Activated T-cell treated with anti-CD3 and anti-CD28 coated beads, Interleukin-2, amount 50 U/mL, for 24 hours (primary cell): ENCODE data around the gene NRXN3.

Source experiments
- DNase-seq: peaks from one replicate; pipeline ENCODE4 v3.0.0-alpha.2; 2020
- H3K27ac Mint-ChIP-seq: 2 replicates; pipeline ENCODE4 v1.8.0; 2020; ENCODE audit warnings: mild to moderate bottlenecking, mixed read lengths
- H3K27me3 Mint-ChIP-seq: 2 replicates; pipeline ENCODE4 v1.8.0; 2020; ENCODE audit warnings: mixed read lengths
- H3K36me3 Mint-ChIP-seq: 2 replicates; pipeline ENCODE4 v1.8.0; 2020; ENCODE audit warnings: low read depth, mixed read lengths
- H3K4me1 Mint-ChIP-seq: 2 replicates; pipeline ENCODE4 v1.8.0; 2020; ENCODE audit warnings: low read depth, mixed read lengths
- H3K4me3 Mint-ChIP-seq: 2 replicates; pipeline ENCODE4 v1.8.0; 2020; ENCODE audit warnings: mild to moderate bottlenecking, moderate library complexity, mixed read lengths
- H3K9me3 Mint-ChIP-seq: 2 replicates; pipeline ENCODE4 v1.8.0; 2020; ENCODE audit warnings: mixed read lengths

NRXN3 gene

DNA sequence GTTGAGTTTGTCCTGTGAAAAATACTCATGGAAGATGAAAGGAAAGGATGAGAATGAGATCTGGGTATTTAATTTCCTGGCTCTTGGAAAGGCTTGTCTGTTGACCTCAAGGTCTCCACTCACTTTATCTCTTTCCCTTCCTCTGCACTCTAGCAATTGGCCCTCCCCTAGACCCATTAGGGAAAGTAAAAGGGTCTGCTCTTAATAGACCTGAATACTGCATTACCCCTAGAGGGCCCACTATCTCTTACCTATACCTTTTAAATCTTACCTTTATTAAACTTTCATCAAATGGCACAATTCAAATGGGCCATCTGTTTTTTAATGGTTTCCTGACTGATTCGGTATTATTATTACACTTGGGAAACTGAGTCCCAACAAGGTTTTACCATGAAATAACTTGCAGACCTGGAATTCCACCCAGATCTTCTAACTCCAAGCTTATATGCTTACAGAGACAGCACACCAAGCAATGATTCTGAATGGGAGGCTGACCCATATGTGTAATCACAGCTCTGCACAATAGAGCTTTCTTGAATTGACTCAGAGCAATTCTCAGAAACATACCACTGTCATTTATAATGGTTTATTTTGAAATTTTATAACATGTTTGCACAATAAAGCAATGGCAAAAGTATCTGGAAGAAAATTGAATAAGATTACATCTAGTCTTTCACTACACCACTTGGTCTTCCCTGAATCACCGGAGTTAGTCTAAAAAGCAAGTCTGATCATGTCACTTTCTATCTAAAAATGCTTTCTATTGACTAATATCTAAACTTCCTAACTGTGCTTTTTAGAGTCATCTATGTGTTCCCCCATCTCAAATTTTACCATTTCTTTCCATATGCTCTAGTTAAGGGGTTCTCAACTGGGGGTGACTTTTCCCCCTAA, 618.5 kb downstream of the NRXN3 start:
- Mint-ChIP-seq H3K27ac (no peak overlapping the region), H3K9me3 (no peaks in the 10 kb centered on the region), H3K4me1 (no peaks in the 10 kb centered on the region), H3K4me3 (no peak overlapping the region), H3K36me3 (no peaks in the 10 kb centered on the region), H3K27me3 (no peaks in the 10 kb centered on the region)
- DNase-seq = no peak

DNA sequence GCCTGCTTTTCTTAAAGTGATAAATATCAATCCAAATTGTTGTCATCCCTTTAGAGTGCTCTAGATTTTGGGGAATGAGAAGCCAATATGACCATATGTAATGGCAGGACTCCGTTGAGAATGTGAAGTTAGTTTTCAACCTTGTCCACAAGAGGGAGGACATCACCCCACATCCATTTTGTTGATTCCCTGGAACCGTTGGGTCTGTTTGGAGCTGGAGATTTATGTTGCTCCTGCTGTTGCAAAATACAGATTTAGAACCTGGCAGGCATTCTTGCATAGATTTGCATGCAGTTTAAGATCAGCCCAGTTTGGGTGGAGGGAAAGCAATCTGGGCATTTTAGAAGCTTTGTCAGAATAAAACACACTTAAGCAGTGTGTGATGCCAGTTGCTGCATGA, 620.1 kb downstream of the NRXN3 start:
- no peak overlapping the region for H3K4me3 Mint-ChIP-seq
- H3K27ac Mint-ChIP-seq = no peak overlapping the region
- DNase-seq = no peak

DNA sequence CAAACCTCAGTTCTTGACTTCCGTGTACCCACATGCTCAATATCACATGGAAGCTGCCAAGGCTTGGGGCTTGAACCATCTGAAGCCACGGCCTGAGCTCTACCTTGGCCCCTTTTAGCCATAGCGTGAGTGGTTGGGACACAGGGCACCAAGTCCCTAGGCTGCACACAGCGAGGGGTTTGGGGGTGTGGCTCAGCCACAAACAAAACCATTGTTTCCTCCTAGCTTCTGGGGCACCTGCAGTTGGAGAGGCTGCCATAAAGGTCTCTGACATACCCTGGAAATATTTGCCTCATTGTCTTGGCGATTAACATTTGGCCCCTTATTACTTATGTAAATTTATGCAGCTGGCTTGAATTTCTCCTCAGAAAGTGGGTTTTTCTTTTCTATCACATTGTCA, 628.6 kb downstream of the NRXN3 start:
- Mint-ChIP-seq H3K36me3 (no peaks in the 10 kb centered on the region), H3K9me3 (peaks cover 3% of the 10 kb centered on the region), H3K4me3 (no peak overlapping the region), H3K4me1 (no peaks in the 10 kb centered on the region), H3K27me3 (no peaks in the 10 kb centered on the region), H3K27ac (no peak overlapping the region)
- no peak for DNase-seq

More for the DNA sequence above, 620.1 kb downstream of the NRXN3 start:
- Mint-ChIP-seq H3K36me3 (no peaks in the 10 kb centered on the region), H3K4me1 (no peaks in the 10 kb centered on the region), H3K27me3 (no peaks in the 10 kb centered on the region), H3K9me3 (no peaks in the 10 kb centered on the region)

DNA sequence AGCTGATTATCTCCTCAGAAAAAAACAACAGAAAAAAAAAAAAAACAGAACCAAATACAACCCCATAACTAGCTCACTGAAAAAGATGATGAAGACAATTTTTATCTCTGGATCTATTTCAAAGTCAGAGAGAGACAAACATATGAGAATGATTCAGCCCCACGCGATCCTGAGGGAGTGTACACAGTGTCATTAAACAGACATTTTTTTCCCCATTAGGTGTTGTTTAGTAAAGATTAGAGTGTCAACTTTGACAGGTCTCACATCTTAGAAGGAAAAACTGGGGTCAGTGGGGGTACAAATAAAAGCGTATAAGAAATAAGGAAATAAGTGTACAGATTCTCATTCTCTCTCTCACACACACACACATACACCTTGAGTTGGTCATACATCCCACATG, 635.4 kb downstream of the NRXN3 start:
- Mint-ChIP-seq H3K4me3 (no peak overlapping the region), H3K4me1 (no peaks in the 10 kb centered on the region), H3K36me3 (no peaks in the 10 kb centered on the region), H3K27me3 (no peaks in the 10 kb centered on the region), H3K27ac (no peak overlapping the region), H3K9me3 (peaks cover 8% of the 10 kb centered on the region)
- DNase-seq = no peak

DNA sequence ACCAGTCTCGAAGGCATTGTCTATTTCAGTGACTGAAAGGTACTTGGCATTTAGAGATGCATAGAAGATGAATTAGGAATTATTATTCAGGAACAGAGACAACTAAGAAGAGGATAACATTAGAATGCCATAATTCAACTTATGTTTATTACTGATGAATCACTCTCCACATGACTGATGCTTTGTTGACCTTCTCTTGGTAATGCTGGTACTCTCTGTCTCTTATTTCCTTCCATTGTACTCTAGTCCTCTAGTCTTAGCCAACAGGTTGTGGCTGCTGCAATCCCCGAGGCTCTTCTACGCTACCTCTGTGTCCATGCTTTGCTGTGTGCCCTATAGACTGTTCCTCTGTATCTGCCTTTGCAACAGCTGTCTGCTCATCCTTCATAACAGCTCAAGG, 652.9 kb downstream of the NRXN3 start:
- Mint-ChIP-seq H3K9me3 (no peaks in the 10 kb centered on the region), H3K27ac (no peak overlapping the region), H3K4me1 (no peaks in the 10 kb centered on the region), H3K36me3 (no peaks in the 10 kb centered on the region), H3K27me3 (no peaks in the 10 kb centered on the region), H3K4me3 (no peak overlapping the region)
- DNase-seq = no peak

DNA sequence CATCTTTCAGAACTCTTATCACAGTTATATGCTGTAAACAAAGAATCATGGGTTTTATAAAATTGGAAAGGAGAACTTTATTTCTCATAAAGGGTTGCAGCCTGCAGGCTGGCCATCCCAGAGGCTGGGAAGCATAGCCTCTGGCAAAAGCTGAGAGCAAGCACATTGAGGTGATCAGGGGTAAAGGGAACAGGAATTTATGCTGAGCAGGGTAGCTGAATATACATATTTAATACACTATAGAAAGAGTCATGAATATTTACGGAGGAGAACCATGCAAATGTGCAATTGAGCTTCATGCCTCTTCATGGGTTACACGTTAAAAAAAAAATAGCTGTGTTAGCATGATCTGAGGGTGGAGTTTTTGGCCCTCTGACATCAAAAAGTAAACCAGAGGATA, 653.3 kb downstream of the NRXN3 start:
- no peak overlapping the region for H3K4me3 Mint-ChIP-seq
- no peaks in the 10 kb centered on the region for H3K9me3 Mint-ChIP-seq
- no peaks in the 10 kb centered on the region for H3K36me3 Mint-ChIP-seq
- no peaks in the 10 kb centered on the region for H3K4me1 Mint-ChIP-seq
- DNase-seq = no peak
- H3K27me3 Mint-ChIP-seq = no peaks in the 10 kb centered on the region
- H3K27ac Mint-ChIP-seq = no peak overlapping the region

DNA sequence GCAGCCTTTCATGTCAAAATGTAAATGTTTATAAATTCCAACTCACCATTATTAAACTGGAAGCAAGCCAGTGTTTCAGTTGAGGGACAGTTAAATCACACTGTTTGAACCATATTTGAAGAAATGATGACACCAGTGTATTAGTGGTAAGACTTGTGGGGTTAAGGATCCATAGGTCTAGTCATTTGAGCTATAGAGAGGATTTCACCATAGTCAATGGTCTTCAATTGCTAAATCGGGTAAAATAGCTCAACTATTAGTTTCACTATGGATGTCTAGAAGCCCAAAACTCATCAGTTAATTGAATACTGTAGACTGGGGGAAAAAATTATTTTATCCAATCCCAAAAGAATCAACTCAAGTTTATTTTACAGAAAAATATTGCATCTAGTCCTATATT, 659.1 kb downstream of the NRXN3 start:
- Mint-ChIP-seq H3K27ac (no peak overlapping the region), H3K27me3 (no peaks in the 10 kb centered on the region), H3K4me3 (no peak overlapping the region), H3K9me3 (no peaks in the 10 kb centered on the region), H3K36me3 (no peaks in the 10 kb centered on the region), H3K4me1 (no peaks in the 10 kb centered on the region)
- no peak for DNase-seq

DNA sequence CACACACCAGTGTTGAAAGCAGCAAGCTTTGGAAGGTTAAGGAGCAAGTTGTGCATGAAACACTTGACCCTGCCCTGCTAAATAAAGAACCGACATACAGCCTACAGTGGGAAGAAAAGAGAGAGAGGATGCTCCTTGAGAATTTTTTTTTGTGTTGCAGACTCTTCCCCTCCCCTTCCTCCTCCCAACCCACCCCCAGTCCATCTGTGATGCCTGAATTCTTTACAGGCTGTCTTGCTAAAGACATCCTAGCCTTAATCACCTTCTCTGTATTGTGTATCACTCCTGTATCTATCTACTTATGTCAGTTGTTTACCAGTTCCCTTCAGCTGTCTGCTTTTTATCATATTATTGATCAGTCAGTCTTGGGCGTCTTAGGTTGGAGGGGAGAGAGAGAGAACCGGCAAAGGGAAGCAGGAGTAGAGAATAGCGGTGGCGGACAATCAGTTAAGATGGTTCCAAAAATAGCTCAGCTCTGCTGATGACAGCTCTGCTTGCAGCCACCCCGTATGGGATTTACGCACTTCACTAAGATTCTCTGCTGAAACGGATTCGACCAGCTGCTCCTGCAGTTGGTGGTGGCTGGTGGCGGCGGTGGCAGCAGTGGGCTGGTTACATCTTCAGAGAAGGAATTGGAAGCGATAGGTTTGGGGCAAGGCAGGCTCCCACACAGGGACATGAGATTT, 664.7 kb downstream of the NRXN3 start:
- no peak for DNase-seq
- Mint-ChIP-seq H3K27ac (no peak overlapping the region), H3K4me3 (no peak overlapping the region), H3K4me1 (no peaks in the 10 kb centered on the region), H3K27me3 (no peaks in the 10 kb centered on the region), H3K36me3 (no peaks in the 10 kb centered on the region), H3K9me3 (no peaks in the 10 kb centered on the region)

DNA sequence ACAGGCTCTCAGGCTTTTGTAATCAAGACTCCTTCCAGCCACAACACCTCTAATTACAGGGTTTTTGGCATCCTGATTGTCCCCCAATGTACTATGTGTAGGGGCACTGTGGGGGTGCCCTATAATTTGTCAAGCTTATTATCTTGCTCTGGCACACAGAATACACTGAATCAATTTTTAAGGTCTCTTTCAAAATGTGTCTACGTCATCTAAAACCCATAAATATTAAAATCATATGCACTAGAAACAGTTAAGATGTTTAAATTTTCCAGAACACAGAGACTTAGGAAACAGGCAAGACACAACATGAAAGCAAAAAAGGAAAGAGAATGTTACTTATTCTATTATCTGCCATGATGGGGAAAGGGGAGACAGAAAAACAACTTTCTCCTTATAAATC, 665.7 kb downstream of the NRXN3 start:
- H3K27ac Mint-ChIP-seq = no peak overlapping the region
- no peaks in the 10 kb centered on the region for H3K4me1 Mint-ChIP-seq
- no peaks in the 10 kb centered on the region for H3K36me3 Mint-ChIP-seq
- no peak overlapping the region for H3K4me3 Mint-ChIP-seq
- DNase-seq = no peak
- H3K9me3 Mint-ChIP-seq = no peaks in the 10 kb centered on the region
- no peaks in the 10 kb centered on the region for H3K27me3 Mint-ChIP-seq

DNA sequence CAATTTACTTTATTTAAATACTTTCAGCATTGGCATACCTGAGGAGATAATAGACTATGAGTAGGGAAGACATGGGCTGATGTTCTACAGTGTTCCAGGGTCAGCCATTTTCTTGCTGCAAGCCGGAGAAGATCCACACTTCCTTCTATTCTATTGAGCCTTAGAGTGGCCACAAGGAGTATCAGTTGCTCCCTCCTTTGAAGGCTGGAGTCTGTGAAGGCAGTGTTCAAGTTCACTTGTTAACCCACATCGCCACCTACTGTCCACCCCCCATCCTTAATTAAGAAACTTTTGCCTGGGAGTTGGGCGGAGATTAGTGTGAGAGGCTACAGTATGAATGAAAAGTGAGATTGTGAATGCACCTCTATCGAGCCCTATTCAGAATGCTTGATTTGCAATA, 666.6 kb downstream of the NRXN3 start:
- Mint-ChIP-seq H3K4me1 (no peaks in the 10 kb centered on the region), H3K36me3 (no peaks in the 10 kb centered on the region), H3K9me3 (no peaks in the 10 kb centered on the region), H3K27ac (no peak overlapping the region), H3K4me3 (no peak overlapping the region), H3K27me3 (no peaks in the 10 kb centered on the region)
- no peak for DNase-seq

DNA sequence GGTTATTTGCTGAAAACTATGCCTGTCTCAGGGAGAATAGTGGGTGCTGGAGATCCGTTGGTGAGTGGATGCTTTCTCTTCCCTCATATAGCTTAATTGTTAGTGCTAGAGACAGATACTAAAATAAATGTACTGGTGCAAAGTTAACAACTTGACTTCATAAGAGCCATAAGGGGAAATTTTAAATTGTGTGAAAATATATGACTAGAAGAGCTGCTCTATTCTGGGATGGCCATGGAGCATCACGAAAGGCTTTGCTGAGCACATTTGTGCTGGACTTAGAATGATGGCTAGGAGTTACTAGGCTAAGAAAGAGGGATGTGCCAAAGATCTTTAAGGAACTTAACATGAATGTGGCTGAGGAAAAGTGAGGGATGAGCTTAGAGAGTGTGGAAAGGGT, 668.8 kb downstream of the NRXN3 start:
- DNase-seq = no peak
- Mint-ChIP-seq H3K36me3 (no peaks in the 10 kb centered on the region), H3K4me1 (no peaks in the 10 kb centered on the region), H3K9me3 (no peaks in the 10 kb centered on the region), H3K27ac (no peak overlapping the region), H3K27me3 (no peaks in the 10 kb centered on the region), H3K4me3 (no peak overlapping the region)

DNA sequence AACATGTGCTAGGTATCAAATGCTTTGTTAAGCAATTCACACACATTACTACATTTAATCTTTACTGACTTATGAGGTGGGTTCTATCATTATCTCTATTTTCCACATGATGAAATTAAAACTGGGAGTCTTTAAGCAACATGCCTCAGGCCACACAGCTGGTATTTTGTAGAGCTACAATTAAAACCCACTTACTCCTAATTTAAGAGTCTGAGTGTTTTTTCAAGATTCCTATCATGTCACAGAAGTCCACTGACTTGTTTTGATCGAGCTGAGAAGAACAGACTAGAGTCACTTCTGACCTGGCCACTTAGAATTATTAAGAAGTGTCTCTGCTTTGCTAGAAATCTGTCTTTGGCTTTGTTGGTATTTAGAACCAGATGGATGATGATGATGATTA, 670.7 kb downstream of the NRXN3 start:
- Mint-ChIP-seq H3K4me3 (no peak overlapping the region), H3K27me3 (no peaks in the 10 kb centered on the region), H3K4me1 (no peaks in the 10 kb centered on the region), H3K27ac (no peak overlapping the region), H3K36me3 (no peaks in the 10 kb centered on the region), H3K9me3 (no peaks in the 10 kb centered on the region)
- DNase-seq = no peak

DNA sequence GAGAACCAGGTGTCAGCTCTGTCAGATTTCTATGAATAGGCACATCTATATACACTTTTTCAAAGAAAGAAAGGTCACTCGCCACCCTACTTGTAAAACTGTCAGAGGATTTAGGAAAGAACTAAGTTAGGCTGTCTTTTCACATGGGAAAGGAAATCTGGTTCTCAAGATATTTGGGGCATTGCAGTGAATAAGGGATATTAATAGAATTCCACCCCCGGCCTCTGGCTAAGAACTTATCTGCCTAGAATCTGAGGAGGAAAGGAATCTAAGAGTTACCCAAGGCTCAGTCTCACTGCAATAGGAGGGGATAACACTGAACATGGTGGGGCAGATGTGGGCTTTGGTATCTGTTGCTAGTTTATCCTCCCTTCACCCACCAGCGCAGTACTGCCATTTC, 677.6 kb downstream of the NRXN3 start:
- Mint-ChIP-seq H3K9me3 (no peaks in the 10 kb centered on the region), H3K4me3 (no peak overlapping the region), H3K27me3 (peaks cover 4% of the 10 kb centered on the region), H3K4me1 (no peaks in the 10 kb centered on the region), H3K27ac (no peak overlapping the region), H3K36me3 (no peaks in the 10 kb centered on the region)
- DNase-seq = no peak

DNA sequence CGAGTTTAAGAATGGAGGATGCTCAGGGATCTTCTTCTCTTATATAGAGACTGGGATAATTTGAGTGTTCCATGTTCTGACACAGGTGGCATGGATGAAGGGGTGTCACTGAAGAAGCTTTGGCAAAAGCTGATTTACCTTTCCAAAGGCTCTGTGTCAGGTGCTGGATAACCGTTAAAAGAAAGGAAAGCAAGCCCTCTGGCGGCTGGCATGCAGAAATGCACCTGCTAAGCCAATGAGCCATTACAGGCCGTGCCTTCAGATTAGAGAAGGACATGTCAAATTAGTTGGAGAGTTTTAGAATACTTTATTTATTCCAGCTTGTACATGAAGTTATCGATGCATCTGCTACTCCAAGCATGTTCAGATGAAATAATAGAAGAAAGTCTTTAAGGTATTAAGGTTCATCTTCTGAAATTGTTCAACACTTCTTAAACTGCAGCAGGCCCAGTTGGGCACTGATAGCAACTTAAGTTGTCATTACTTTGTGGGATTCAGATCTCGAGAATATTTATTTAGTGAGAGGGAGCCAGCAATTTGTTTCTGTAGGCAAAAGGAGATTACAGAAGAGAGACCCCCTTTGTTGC, 678.2 kb downstream of the NRXN3 start:
- no peaks in the 10 kb centered on the region for H3K9me3 Mint-ChIP-seq
- no peaks in the 10 kb centered on the region for H3K36me3 Mint-ChIP-seq
- peak; percentile 28 for DNase-seq
- H3K4me3 Mint-ChIP-seq = no peak overlapping the region
- no peaks in the 10 kb centered on the region for H3K4me1 Mint-ChIP-seq
- H3K27ac Mint-ChIP-seq = no peak overlapping the region
- H3K27me3 Mint-ChIP-seq = peaks cover 4% of the 10 kb centered on the region

DNA sequence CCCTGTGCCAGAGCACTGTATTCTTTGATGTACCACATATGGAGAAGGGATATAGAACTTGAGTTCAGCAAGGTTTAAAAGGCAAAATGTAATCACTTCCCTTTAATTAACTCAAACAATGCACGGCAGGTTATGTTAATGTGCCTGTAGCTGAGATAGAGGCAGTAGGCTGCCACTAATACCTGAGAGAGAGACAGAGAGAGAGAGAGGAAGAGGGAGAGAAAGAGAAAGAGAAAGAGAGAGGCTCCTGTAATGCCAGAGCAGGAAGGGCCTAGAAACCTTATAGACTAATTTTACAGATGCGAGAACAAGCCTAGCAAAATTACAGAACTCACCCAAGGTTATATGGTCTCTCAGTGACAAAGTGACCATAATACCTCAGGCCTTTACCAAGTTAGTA, 679.8 kb downstream of the NRXN3 start:
- Mint-ChIP-seq H3K9me3 (no peaks in the 10 kb centered on the region), H3K36me3 (no peaks in the 10 kb centered on the region), H3K4me1 (no peaks in the 10 kb centered on the region)

More for the DNA sequence above, 679.8 kb downstream of the NRXN3 start:
- no peak overlapping the region for H3K27ac Mint-ChIP-seq
- no peak for DNase-seq
- H3K4me3 Mint-ChIP-seq = no peak overlapping the region
- H3K27me3 Mint-ChIP-seq = peaks cover 4% of the 10 kb centered on the region
